Liver (tissue), 9 donors: ENCODE data around the gene PCDH8. TPM values are rescaled to one million over a fixed set of nuclear protein-coding genes. Genes with fewer than 3 reads are reported as not detected.

Source experiments
- DNase-seq: peaks from one replicate; pipeline ENCODE4 v3.0.0-alpha.2; 2017; ENCODE audit warnings: low spot score
- H3K27ac ChIP-seq, 2 donors: one replicate each; pipeline ENCODE4 v1.7.0; 2013; ENCODE audit warnings: inconsistent platforms in 2 of 2, low read length in 2 of 2, control low read depth in 1 of 2, low read depth in 1 of 2, mild to moderate bottlenecking in 1 of 2
- H3K27me3 ChIP-seq, 4 donors: one replicate each; pipeline versions ENCODE4 v1.6.1 to v1.7.0; 2013; ENCODE audit warnings: low read length in 3 of 4, inconsistent platforms in 1 of 4, mild to moderate bottlenecking in 1 of 4, moderate library complexity in 1 of 4; ENCODE audit not compliant: control insufficient read depth in 4 of 4, insufficient read depth in 4 of 4
- H3K36me3 ChIP-seq, 4 donors: one replicate each; pipeline versions ENCODE4 v1.6.1 to v1.7.0; 2013; ENCODE audit warnings: low read length in 3 of 4, mild to moderate bottlenecking in 3 of 4, low read depth in 1 of 4, moderate library complexity in 1 of 4; ENCODE audit not compliant: control insufficient read depth in 4 of 4, insufficient read depth in 3 of 4
- H3K4me1 ChIP-seq, 4 donors: one replicate each; pipeline versions ENCODE4 v1.6.1 to v1.7.0; 2013; ENCODE audit warnings: low read length in 3 of 4, mild to moderate bottlenecking in 3 of 4, moderate library complexity in 1 of 4; ENCODE audit not compliant: control insufficient read depth in 4 of 4, insufficient read depth in 4 of 4
- H3K4me3 ChIP-seq, 3 donors: one replicate each; pipeline versions ENCODE4 v1.6.1 to v1.7.0; 2013; ENCODE audit warnings: low read length in 3 of 3, control low read depth in 1 of 3, low read depth in 1 of 3, mild to moderate bottlenecking in 1 of 3
- H3K9ac ChIP-seq, 2 donors: one replicate each; pipeline ENCODE4 v1.7.0; 2013; ENCODE audit warnings: low read length in 2 of 2, mild to moderate bottlenecking in 2 of 2, moderate library complexity in 2 of 2, control low read depth in 1 of 2, low read depth in 1 of 2
- H3K9me3 ChIP-seq, 4 donors: one replicate each; pipeline versions ENCODE4 v1.6.1 to v1.7.0; 2013; ENCODE audit warnings: low read length in 3 of 4; ENCODE audit not compliant: control insufficient read depth in 4 of 4
- ATF3 ChIP-seq: IDR thresholded peaks from 2 replicates; pipeline ENCODE4 v1.6.1; 2016; ENCODE audit warnings: antibody characterized with exemption
- CTCF ChIP-seq: fragments of 150-350 bp; IDR thresholded peaks from 2 replicates; pipeline ENCODE4 v1.5.1; 2017; ENCODE audit warnings: improper control_type of control experiment, low read depth, low read length; ENCODE audit not compliant: missing input control
- EGR1 ChIP-seq, 2 donors: IDR thresholded peaks; 2 replicates each; pipeline ENCODE4 v1.6.1; 2016 to 2018; ENCODE audit warnings: antibody characterized with exemption in 2 of 2, low read depth in 2 of 2
- FOXA1 ChIP-seq: IDR thresholded peaks from 2 replicates; pipeline ENCODE4 v1.6.1; 2016; ENCODE audit warnings: antibody characterized with exemption
- FOXA2 ChIP-seq: IDR thresholded peaks from 2 replicates; pipeline ENCODE4 v1.6.1; 2016; ENCODE audit warnings: antibody characterized with exemption
- GABPA ChIP-seq, 2 donors: IDR thresholded peaks in 1 of 2; conservative IDR thresholded peaks in 1 of 2; 2 replicates each; pipeline ENCODE4 v1.6.1; 2016; ENCODE audit warnings: antibody characterized with exemption in 2 of 2, mild to moderate bottlenecking in 1 of 2, moderate library complexity in 1 of 2
- HNF4A ChIP-seq, 2 donors: conservative IDR thresholded peaks; 2 replicates each; pipeline ENCODE4 v1.6.1; 2016; ENCODE audit warnings: antibody characterized with exemption in 2 of 2, mild to moderate bottlenecking in 2 of 2
- HNF4G ChIP-seq: IDR thresholded peaks from 2 replicates; pipeline ENCODE4 v1.6.1; 2016; ENCODE audit warnings: antibody characterized with exemption
- JUND ChIP-seq, 2 donors: IDR thresholded peaks; 2 replicates each; pipeline ENCODE4 v1.6.1; 2016; ENCODE audit warnings: antibody characterized with exemption in 2 of 2
- MAX ChIP-seq: IDR thresholded peaks from 2 replicates; pipeline ENCODE4 v1.6.1; 2016; ENCODE audit warnings: antibody characterized with exemption
- NR2F2 ChIP-seq: IDR thresholded peaks from 2 replicates; pipeline ENCODE4 v1.6.1; 2016; ENCODE audit warnings: antibody characterized with exemption
- RAD21 ChIP-seq, 2 donors: IDR thresholded peaks; 2 replicates each; pipeline ENCODE4 v1.6.1; 2016; ENCODE audit warnings: antibody characterized with exemption in 2 of 2, mild to moderate bottlenecking in 2 of 2
- REST ChIP-seq: IDR thresholded peaks from 2 replicates; pipeline ENCODE4 v1.6.1; 2016; ENCODE audit warnings: antibody characterized with exemption, mild to moderate bottlenecking
- RXRA ChIP-seq, 2 donors: IDR thresholded peaks; 2 replicates each; pipeline ENCODE4 v1.6.1; 2017 to 2018; ENCODE audit warnings: antibody characterized with exemption in 2 of 2, mild to moderate bottlenecking in 1 of 2
- SP1 ChIP-seq: IDR thresholded peaks from 2 replicates; pipeline ENCODE4 v1.6.1; 2018; ENCODE audit warnings: antibody characterized with exemption, mild to moderate bottlenecking
- TAF1 ChIP-seq: conservative IDR thresholded peaks from 2 replicates; pipeline ENCODE4 v1.6.1; 2016; ENCODE audit warnings: antibody characterized with exemption, mild to moderate bottlenecking
- YY1 ChIP-seq: IDR thresholded peaks from 2 replicates; pipeline ENCODE4 v1.6.1; 2016; ENCODE audit warnings: antibody characterized with exemption, mild to moderate bottlenecking
- WGBS: extraction: QIAGEN DNeasy Blood & Tissue Kit; methylation state at CpG from one replicate; pipeline ENCODE4 v1.1.7; 2013; 5-methylcytosine and 5-hydroxymethylcytosine counted together
- polyA plus RNA-seq, 2 donors: library from polyadenylated mRNA; stranded (reverse) in 1 of 2; unstranded in 1 of 2; fragments of 200-250 nt in 1 of 2; fragments of >200 nt in 1 of 2; fragmentation: Nextera tagmentation in 1 of 2; extraction: Ambion mirVana in 1 of 2; gene quantifications; one replicate each; pipeline versions ENCODE4 v1.2.1 to v1.2.3, GENCODE V29; 2013 to 2015
- total RNA-seq, 2 donors: library from RNA; depleted of rRNA; stranded (reverse); fragments of >200 nt; gene quantifications; one replicate each; pipeline ENCODE4 v1.2.3, GENCODE V29; 2014
- TF ChIP-seq, protein P1 (sequence below): IDR thresholded peaks from 2 replicates; pipeline ENCODE4 v1.6.1; 2016; ENCODE audit warnings: antibody characterized with exemption
- donor health status: healthy.
- donor health status: healthy.
- donor health status: healthy.
- donor health status: healthy.
- donor health status: healthy.

The PCDH8 gene
- total and polyA plus RNA-seq, 4 donors, result not detected

DNA sequence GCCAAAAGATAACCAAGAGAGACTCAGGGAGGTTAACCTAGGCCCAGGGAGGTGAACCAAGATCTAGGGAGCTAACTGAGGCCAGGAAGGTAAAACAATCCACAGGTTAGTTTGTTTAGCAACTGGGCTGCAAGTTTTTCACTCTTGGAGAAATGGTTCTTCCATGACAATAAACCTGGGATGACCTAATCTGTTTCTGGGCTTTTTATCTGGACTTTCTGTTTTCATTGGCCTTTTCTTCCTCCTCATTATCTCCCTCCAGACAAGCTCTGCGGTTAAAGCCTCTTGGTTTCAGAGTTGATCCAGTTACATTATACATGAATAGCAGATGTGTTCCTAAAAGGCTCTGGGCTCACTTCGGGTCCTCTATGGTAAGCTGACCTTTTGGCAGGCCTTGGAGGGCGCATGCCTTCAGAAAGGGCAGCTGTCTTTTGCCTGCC lies 44.2 kb downstream of the PCDH8 start (continued):
- TF ChIP-seq, protein P1, sequence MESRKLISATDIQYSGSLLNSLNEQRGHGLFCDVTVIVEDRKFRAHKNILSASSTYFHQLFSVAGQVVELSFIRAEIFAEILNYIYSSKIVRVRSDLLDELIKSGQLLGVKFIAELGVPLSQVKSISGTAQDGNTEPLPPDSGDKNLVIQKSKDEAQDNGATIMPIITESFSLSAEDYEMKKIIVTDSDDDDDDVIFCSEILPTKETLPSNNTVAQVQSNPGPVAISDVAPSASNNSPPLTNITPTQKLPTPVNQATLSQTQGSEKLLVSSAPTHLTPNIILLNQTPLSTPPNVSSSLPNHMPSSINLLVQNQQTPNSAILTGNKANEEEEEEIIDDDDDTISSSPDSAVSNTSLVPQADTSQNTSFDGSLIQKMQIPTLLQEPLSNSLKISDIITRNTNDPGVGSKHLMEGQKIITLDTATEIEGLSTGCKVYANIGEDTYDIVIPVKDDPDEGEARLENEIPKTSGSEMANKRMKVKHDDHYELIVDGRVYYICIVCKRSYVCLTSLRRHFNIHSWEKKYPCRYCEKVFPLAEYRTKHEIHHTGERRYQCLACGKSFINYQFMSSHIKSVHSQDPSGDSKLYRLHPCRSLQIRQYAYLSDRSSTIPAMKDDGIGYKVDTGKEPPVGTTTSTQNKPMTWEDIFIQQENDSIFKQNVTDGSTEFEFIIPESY, result no peak
- TF ChIP-seq ATF3 (no peak), HNF4G (no peak), JUND (IDR thresholded peaks at IDR 0.05) (no peak)

DNA sequence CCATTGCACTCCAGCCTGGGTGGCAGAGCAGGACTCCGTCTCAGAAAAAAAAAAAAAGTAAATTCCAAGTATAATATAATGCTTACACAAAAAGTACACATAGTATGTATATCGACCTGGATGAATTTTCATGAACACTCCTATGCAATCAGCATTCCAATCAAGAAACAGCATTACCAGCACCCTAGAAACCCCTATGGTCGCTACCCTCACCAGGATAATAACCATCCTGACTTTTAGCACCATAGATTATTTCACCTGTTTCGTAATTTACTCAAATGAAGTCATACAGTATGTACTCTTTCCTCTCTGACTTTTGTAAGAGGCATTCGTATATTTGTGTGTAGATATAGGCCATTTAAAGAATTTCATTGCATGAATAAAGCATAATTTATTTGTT lies 47.6 kb downstream of the PCDH8 start:
- H3K36me3 ChIP-seq, result no peaks in the 10 kb centered on the region
- H3K27ac ChIP-seq, result no peak overlapping the region
- peaks cover 0 to 6% (median 0%) of the 10 kb centered on the region in 4 donors for H3K27me3 ChIP-seq
- DNase-seq, result no peak
- H3K4me1 ChIP-seq, result no peaks in the 10 kb centered on the region
- H3K9me3 ChIP-seq, result no peaks in the 10 kb centered on the region
- no peak overlapping the region for H3K4me3 ChIP-seq
- WGBS, result 74% methylated on average over 5 of the region's 5 CpGs
- TF ChIP-seq NR2F2 (no peak), EGR1 (IDR thresholded peaks at IDR 0.05; ENCODE audit: low read depth in 2 of 2) (no peak), FOXA1 (no peak), FOXA2 (no peak), HNF4G (no peak), MAX (no peak), HNF4A (conservative IDR thresholded peaks at IDR 0.05) (no peak), REST (no peak), CTCF (no peak), JUND (IDR thresholded peaks at IDR 0.05) (no peak), GABPA (IDR thresholded peaks at IDR 0.05 in 1 of 2, conservative IDR thresholded peaks at IDR 0.05 in 1 of 2) (no peak), YY1 (no peak), ATF3 (no peak), RXRA (IDR thresholded peaks at IDR 0.05) (no peak), RAD21 (IDR thresholded peaks at IDR 0.05) (no peak), TAF1 (no peak), SP1 (no peak)
- TF ChIP-seq, protein P1, result no peak
- H3K9ac ChIP-seq, result no peak overlapping the region
